K562 (cell line): ENCODE measurements around the gene RNF180. TPM values are rescaled to one million over a fixed set of nuclear protein-coding genes. Genes with fewer than 3 reads are reported as not detected.
"Not testable (repeated sequence)": the region's sequence is repeated elsewhere in the genome, so short reads cannot be mapped to it uniquely, and the experiment has no call there.

Source experiments
- ATAC-seq: fragments of 200-7000 bp; cut with Tn5 transposase; 3 replicates; pipeline ENCODE4 v1.9.1; 2020; ENCODE audit warnings: moderate library complexity
- BruUV-seq: library from RNA; stranded (reverse); fragments of 400-500 nt; replicated peaks from 2 replicates; lab custom pipeline; 2021; lab: Mats Ljungman, UMichigan
- CTCF ChIA-PET: fragments of 300-600 bp; formaldehyde crosslinking; extraction: SDS; loops from one replicate; lab custom pipeline; 2021; ENCODE audit warnings: low intra/inter-chr PET ratio; lab: Yijun Ruan, JAX
- POLR2A ChIA-PET: fragments of 300-600, 350-650 bp; sonication (Branson Sonifier 250); formaldehyde crosslinking; extraction: SDS; loops from one replicate; lab custom pipeline; 2021; ENCODE audit warnings: antibody characterized with exemption, inconsistent platforms; lab: Yijun Ruan, JAX
- DNase-seq, 4 experiments: peaks; one replicate each; pipeline versions ENCODE4 v3.0.0 to v3.0.0-alpha.2; 2011 to 2018; ENCODE audit warnings: low spot score in 3 of 4, mixed read lengths in 3 of 4; ENCODE audit errors: extremely low read depth in 1 of 4
- FAIRE-seq: peaks from 2 replicates; lab custom pipeline; 2011; peaks lifted over from hg19 to GRCh38; lab: Jason Lieb, UNC
- H2AFZ ChIP-seq: 2 replicates; pipeline ENCODE4 v1.6.0; 2011; ENCODE audit warnings: low read depth, low read length, control low read depth, inconsistent platforms
- H3K27ac ChIP-seq: fragments of 200-600 bp; 3 replicates; pipeline ENCODE4 v1.8.0; 2011; ENCODE audit warnings: low read depth, mild to moderate bottlenecking, control low read depth, inconsistent platforms, low read length, moderate library complexity, mixed read lengths; ENCODE audit errors: extremely low read depth
- H3K27me3 ChIP-seq, 2 experiments: fragments of 300-600 bp in 1 of 2; 2 replicates in 1 of 2; 3 replicates in 1 of 2; pipeline versions ENCODE4 v1.6.0 to v1.8.0; 2011; ENCODE audit warnings: inconsistent platforms in 2 of 2, low read length in 2 of 2, mild to moderate bottlenecking in 1 of 2, mixed read lengths in 1 of 2, moderate library complexity in 1 of 2; ENCODE audit not compliant: control insufficient read depth in 2 of 2, insufficient read depth in 2 of 2
- H3K36me3 ChIP-seq: fragments of 300-600 bp; 3 replicates; pipeline ENCODE4 v1.8.0; 2011; ENCODE audit warnings: mild to moderate bottlenecking, low read length, inconsistent platforms; ENCODE audit not compliant: control insufficient read depth, insufficient read depth
- H3K4me1 ChIP-seq, 2 experiments: fragments of 200-600 bp in 1 of 2; replicated peaks in 1 of 2; 2 replicates in 1 of 2; 3 replicates in 1 of 2; pipeline versions ENCODE4 v1.5.1 to v1.8.0; 2011; ENCODE audit warnings: inconsistent platforms in 2 of 2, low read length in 2 of 2, mild to moderate bottlenecking in 1 of 2, mixed read lengths in 1 of 2, moderate library complexity in 1 of 2; ENCODE audit not compliant: control insufficient read depth in 2 of 2, insufficient read depth in 2 of 2
- H3K4me2 ChIP-seq: 2 replicates; pipeline ENCODE4 v1.6.1; 2011; ENCODE audit warnings: low read length, control low read depth, inconsistent platforms, mixed read lengths; ENCODE audit not compliant: insufficient read depth
- H3K4me3 ChIP-seq: fragments of 200-600 bp; sonication (generic), shearing (Covaris generic); 2 replicates; pipeline ENCODE4 v1.5.1; 2016; ENCODE audit warnings: control low read depth, inconsistent platforms
- H3K79me2 ChIP-seq: fragments of 200-600 bp; 3 replicates; pipeline ENCODE4 v1.8.0; 2011; ENCODE audit warnings: low read length, inconsistent platforms; ENCODE audit not compliant: control insufficient read depth, insufficient read depth
- H3K9ac ChIP-seq, 2 experiments: 2 replicates each; pipeline versions ENCODE4 v1.6.0 to v1.6.1; 2011; ENCODE audit warnings: low read depth in 2 of 2, low read length in 2 of 2, control low read depth in 1 of 2, inconsistent platforms in 1 of 2, mild to moderate bottlenecking in 1 of 2, mixed read lengths in 1 of 2; ENCODE audit not compliant: insufficient read depth in 1 of 2
- H3K9me1 ChIP-seq: one replicate; pipeline ENCODE4 v1.6.0; 2011; ENCODE audit warnings: inconsistent platforms, mild to moderate bottlenecking, low read length, moderate library complexity; ENCODE audit not compliant: control insufficient read depth, insufficient read depth
- H3K9me3 ChIP-seq: replicated peaks from 2 replicates; pipeline ENCODE4 v1.5.1; 2011; ENCODE audit warnings: low read depth, low read length, inconsistent platforms; ENCODE audit not compliant: control insufficient read depth, insufficient read depth
- H4K20me1 ChIP-seq: replicated peaks from 2 replicates; pipeline ENCODE4 v1.6.1; 2011; ENCODE audit warnings: low read length, inconsistent platforms, mixed read lengths; ENCODE audit not compliant: control insufficient read depth, insufficient read depth
- WGBS: fragments of 100-300 bp; shearing (Covaris generic); methylation state at CpG from one replicate; pipeline ENCODE4 v1.1.6; 2016; ENCODE audit warnings: low coverage, mixed read lengths; ENCODE audit not compliant: insufficient coverage; ENCODE audit errors: missing lambda C conversion rate; 5-methylcytosine and 5-hydroxymethylcytosine counted together
- in situ Hi-C: fragments of 300-500 bp; cut with MboI; formaldehyde crosslinking; loops from 4 replicates; pipeline ENCODE4 v1.15.0; 2018; ENCODE audit warnings: inconsistent platforms, mixed read lengths
- intact Hi-C: fragments of 100-400 bp; cut with micrococcal nuclease; formaldehyde crosslinking; loops from 2 replicates; pipeline ENCODE4 v1.14.2; 2022
- polyA plus RNA-seq, 8 experiments: library from polyadenylated mRNA; depleted of rRNA in 4 of 8; stranded (reverse) in 5 of 8; unstranded in 3 of 8; fragments of >200 nt; fragmentation: Nextera tagmentation in 2 of 8; fragmentation: Illumina TruSeq in 1 of 8; extraction: Ambion mirVana in 2 of 8; extraction: Trizol in 1 of 8; gene quantifications; 2 replicates each; pipeline versions ENCODE4 v1.2.1 to v1.2.3, GENCODE V29; 2011 to 2014; ENCODE audit warnings: inconsistent platforms in 1 of 8, missing spikeins in 1 of 8
- total RNA-seq, 7 experiments: library from RNA; depleted of rRNA in 6 of 7; stranded (reverse); fragments of >200 nt in 6 of 7; fragmentation: Illumina TruSeq in 2 of 7; extraction: Trizol in 2 of 7; gene quantifications; 2 replicates each; pipeline versions ENCODE4 v1.2.1 to v1.2.3, GENCODE V29; 2011 to 2021; ENCODE audit warnings: low replicate concordance in 1 of 7

The RNF180 gene
- total and polyA plus RNA-seq, 9 of the 15 experiments (the other 6 are each of a cell fraction or from before 2014, with no cell fraction given): 0.05 TPM; not detected in 8

DNA sequence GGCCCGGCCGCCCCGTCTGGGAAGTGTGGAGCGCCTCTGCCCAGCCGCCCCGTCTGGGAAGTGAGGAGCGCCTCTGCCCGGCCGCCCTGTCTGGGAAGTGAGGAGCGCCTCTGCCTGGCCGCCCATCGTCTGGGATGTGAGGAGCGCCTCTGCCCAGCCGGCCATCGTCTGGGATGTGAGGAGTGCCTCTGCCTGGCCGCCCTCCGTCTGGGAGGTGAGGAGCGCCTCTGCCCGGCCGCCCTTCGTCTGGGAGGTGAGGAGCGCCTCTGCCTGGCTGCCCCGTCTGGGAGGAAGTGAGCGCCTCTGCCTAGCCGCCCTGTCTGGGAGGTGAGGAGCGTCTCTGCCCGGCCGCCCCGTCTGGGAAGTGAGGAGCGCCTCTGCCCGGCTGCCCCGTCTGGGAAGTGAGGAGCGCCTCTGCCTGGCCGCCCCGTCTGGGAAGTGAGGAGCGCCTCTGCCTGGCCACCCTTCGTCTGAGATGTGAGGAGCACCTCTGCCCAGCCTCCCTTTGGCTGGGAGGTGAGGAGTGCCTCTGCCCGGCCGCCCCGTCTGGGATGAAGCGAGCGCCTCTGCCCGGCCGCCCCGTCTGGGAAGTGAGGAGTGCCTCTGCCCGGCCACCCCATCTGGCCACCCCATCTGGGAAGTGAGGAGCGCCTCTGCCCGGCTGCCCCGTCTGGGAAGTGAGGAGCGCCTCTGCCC lies 59.8 kb downstream of the RNF180 start:
- H3K9me3 ChIP-seq, POLR2A ChIA-PET, H3K27me3 ChIP-seq, H3K4me3 ChIP-seq, H3K9me1 ChIP-seq, ATAC-seq, intact Hi-C loops, H4K20me1 ChIP-seq, H2AFZ ChIP-seq, H3K4me1 ChIP-seq, H3K27ac ChIP-seq, DNase-seq, H3K36me3 ChIP-seq, CTCF ChIA-PET, H3K79me2 ChIP-seq, H3K4me2 ChIP-seq, H3K9ac ChIP-seq, BruUV-seq, FAIRE-seq: not testable (repeated sequence)
- WGBS: 12% methylated on average over 30 of the region's 50 CpGs
- in situ Hi-C loops: loop anchor here (25.0 kb wide), 1 partner anchor 562 kb away; no protein-coding TSS in a partner anchor

DNA sequence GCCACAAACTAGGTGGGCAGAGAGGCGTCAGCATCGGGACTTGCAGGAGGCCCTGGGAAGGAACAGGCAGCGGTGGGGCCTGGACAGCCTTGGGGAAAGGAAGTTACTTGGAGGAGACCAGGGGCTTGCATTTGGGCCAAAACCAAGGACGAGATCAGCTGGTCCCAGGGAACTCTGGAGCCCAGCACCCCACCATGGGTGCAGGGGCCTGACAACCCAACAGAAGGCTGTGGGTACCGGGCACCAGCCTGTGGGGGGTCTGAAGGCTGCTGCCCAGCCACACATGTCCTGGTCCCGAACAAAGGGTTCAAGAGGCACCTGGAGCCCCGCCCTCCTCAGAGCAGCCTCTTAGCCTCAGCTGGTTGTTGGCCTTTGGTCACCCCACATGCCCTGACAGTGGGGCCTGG lies 61.5 kb downstream of the RNF180 start:
- BruUV-seq, ATAC-seq, H3K4me3 ChIP-seq, H3K9ac ChIP-seq, POLR2A ChIA-PET, H3K9me3 ChIP-seq, H3K27me3 ChIP-seq, DNase-seq, intact Hi-C loops, H3K9me1 ChIP-seq, H3K27ac ChIP-seq, FAIRE-seq, H3K79me2 ChIP-seq, H3K36me3 ChIP-seq, H3K4me1 ChIP-seq, H3K4me2 ChIP-seq, CTCF ChIA-PET, H4K20me1 ChIP-seq, H2AFZ ChIP-seq: not testable (repeated sequence)
- in situ Hi-C loops: loop anchor here (25.0 kb wide), 1 partner anchor 560 kb away; no protein-coding TSS in a partner anchor
- 0% methylated on average over 7 of the region's 7 CpGs for WGBS
